Left lobe of liver (tissue), 2 donors: ENCODE measurements around the gene HTR4. TPM values are rescaled to one million over a fixed set of nuclear protein-coding genes. Genes with fewer than 3 reads are reported as not detected.
"Not testable (repeated sequence)": the region's sequence is repeated elsewhere in the genome, so short reads cannot be mapped to it uniquely, and the experiment has no call there.

Experiments used
- ATAC-seq: fragments of 200-7000 bp; cut with Tn5 transposase; one replicate; pipeline ENCODE4 v1.9.1; 2020; ENCODE audit warnings: mild to moderate bottlenecking, moderate library complexity
- DNase-seq: peaks from one replicate; pipeline ENCODE4 v3.0.0-alpha.2; 2020; ENCODE audit warnings: low spot score
- total RNA-seq: library from RNA; stranded (reverse); gene quantifications from one replicate; pipeline ENCODE4 v1.2.1, GENCODE V29; 2021
- donor health status: DM: no; HTN: no; CAD: no; lungs with moderate emphysema.
- donor health status: DM: no; HTN: yes; CAD: no.

The HTR4 gene
- total RNA-seq, 1 donor from 2014 or later = not detected

- DNase-seq (no peak), ATAC-seq (no peak)
These were observed 169.7 kb downstream of the HTR4 start for GRCh38 chr5:148484651-148485050.

- no peak for DNase-seq
- no peak for ATAC-seq
These were observed 170.6 kb downstream of the HTR4 start for GRCh38 chr5:148483750-148484149.

- ATAC-seq = peak; percentile 30
- DNase-seq = no peak
These were observed 171.4 kb downstream of the HTR4 start for GRCh38 chr5:148482697-148483462.

DNA sequence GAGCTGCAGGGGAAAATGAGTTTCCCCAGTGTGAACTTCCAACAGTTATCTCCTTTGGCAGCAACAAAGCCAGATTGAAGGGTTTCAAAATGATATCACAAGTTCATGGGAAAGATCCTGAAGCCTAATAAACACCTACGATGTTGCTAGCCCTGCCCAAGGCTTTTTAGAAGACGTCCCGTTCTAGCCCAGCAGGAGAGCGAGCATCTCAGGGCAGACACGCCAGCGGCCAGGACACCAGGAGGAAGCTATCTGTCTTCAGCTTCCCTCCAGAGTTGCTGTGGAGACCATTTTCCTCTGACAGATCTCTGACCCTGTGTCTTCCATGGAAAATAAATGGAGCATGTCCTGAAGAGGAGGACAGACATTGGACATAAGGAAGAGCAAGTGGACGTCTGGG is 172.1 kb downstream of the HTR4 start:
- ATAC-seq = no peak

GRCh38 chr5:148477429-148477828 is 176.9 kb downstream of the HTR4 start:
- ATAC-seq (no peak), DNase-seq (no peak)

More for the DNA sequence above, 172.1 kb downstream of the HTR4 start:
- no peak for DNase-seq

DNA sequence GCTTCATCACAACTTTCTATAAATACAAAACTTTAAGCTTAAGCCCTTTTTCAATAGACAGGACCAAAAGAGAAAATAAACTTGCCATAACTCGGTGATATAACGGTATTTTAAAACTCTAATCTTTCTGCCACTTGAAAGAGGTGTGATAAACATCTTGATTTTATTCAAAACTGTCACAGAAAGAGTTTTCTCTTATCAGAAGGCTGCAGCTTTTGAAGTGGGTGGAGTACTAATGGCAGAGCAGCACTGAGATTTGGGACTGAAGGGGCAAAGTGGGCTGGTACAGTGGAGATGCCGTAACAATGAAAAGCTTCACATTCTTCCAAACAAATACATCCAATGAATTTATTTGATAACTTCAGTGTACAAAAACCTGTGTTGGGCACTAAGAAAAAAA is 178.0 kb downstream of the HTR4 start:
- no peak for DNase-seq
- ATAC-seq = no peak

- ATAC-seq (no peak), DNase-seq (no peak)
These were observed 180.3 kb downstream of the HTR4 start for GRCh38 chr5:148474025-148474511.

GRCh38 chr5:148471379-148471778 is 182.9 kb downstream of the HTR4 start:
- ATAC-seq (no peak), DNase-seq (no peak)

- DNase-seq (no peak), ATAC-seq (peak; percentile 92)
These were observed 184.8 kb downstream of the HTR4 start for GRCh38 chr5:148469501-148469935.

GRCh38 chr5:148468746-148469145 is 185.6 kb downstream of the HTR4 start:
- ATAC-seq = not testable (repeated sequence)

GRCh38 chr5:148467958-148468357 is 186.4 kb downstream of the HTR4 start:
- no peak for DNase-seq
- no peak for ATAC-seq

More at GRCh38 chr5:148468746-148469145, 185.6 kb downstream of the HTR4 start:
- not testable (repeated sequence) for DNase-seq

DNA sequence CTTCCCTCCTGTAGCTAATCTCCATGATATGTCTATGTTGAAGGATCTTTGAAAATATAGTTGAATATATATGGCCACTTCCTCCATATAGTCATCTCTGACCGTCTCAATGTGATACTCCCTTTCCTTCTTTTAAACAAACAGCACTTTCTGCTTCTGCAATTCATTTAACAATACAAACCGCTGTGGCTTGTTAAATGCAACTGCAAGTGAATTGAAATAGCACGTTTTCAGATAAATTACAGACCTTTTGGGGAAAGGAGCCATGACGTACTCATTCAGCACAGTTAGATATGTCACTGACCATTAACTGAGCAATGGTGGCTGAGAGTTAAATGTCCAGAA is 188.1 kb downstream of the HTR4 start:
- no peak for DNase-seq

DNA sequence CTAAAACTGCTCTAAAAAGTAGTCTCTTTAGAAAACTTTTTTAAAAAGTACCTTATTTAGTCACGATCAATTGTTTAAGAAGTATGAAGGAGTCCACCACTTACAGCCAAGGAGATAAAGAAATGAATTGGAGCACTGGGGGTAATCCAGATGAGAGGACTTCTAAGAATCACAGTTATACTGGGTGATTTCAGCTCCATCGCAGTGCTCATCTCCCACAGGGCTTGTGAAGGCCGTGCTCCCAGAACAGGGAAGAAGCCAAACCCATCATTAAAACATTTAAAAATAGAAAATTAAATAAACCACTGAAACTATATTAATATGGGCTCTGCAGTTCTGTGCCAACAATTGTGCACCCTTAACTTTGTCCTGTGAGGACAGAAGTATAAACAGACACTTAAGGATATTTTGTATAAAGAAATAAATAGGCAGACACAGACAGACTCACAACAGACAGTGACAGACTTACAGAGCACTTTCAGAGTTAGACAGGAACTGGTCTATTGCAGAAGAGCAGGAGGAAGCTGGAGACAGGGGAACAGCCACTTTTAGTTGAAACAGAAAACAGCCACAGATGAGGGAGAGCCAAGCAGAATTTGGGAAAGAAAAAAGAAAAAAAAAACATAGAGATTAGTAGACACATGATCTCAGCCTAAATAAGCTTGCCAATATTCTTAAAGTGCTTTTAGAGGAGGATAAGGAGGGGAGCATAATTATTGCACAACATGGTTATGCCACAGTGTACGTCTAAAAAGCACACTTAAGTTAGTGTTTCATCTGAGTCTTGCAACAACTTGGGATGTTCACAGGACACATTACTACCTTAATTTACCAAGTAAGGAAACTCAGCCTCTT is 188.7 kb downstream of the HTR4 start:
- ATAC-seq (peak; percentile 35), DNase-seq (no peak)

More for the DNA sequence above, 188.1 kb downstream of the HTR4 start:
- no peak for ATAC-seq

- ATAC-seq (no peak), DNase-seq (no peak)
These were observed 194.7 kb downstream of the HTR4 start for GRCh38 chr5:148459669-148460068.

DNA sequence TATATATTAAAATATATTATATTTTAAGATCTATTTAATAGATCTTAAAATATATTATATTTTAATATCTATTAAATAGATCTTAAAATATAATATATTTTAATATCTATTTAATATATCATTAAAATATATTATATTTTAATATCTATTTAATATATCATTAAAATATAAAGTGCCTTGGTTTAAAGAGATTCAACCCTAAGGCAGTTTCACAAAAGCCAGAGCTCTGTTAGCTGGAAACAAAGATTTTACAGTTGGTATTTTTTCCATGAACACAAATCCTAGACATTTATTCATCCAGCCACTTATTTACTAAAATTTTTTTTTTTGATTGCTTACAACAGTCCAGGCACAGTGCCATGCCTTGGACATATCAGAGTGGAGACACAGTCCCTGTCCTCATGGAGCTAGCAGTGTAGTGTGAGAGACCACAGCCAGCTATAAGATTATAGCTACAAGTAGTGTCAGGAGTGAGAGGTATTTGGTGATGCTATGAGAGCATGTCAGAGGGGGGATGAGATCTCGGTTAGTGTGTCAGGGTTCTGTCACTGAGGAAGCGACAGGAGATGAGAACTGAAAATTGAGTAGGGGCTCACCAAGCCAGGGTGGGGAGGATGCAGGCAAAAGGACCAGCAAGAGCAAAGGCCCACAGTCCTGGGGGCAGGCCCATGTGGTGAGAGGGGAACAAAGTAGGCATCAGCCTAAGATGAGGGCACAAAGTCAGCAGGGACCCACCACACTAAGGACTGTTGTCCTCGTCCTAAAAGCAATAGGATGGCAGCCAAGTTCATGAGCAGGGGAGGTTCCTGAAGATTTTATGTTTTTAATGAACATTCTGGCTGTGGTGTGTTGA is 196.1 kb downstream of the HTR4 start:
- DNase-seq = no peak
- ATAC-seq = no peak

DNA sequence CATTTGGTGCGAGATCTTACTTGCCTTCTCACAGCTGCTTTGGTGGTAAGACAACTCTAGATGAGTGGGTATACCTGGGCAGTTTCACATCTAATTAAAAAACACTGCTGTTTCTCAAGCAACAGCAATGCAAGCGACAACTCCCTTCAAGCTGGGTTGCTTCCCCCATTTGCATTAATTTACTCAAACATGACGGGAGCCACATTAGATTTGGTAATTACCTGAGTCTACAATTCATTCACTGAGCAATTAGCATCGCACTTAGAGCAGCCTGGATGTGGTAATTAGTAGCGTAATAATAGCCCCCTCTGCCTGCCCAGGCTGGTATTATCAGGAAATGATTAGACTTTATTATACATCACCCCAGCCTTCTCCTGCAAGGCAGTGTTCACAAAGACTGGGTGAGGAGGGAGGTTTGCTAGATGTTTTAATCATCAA is 197.1 kb downstream of the HTR4 start:
- ATAC-seq (no peak), DNase-seq (no peak)

GRCh38 chr5:148455185-148455584 is 199.1 kb downstream of the HTR4 start:
- no peak for DNase-seq
- peak; percentile 96 for ATAC-seq

GRCh38 chr5:148454576-148454975 is 199.8 kb downstream of the HTR4 start:
- no peak for DNase-seq
- ATAC-seq = no peak

DNA sequence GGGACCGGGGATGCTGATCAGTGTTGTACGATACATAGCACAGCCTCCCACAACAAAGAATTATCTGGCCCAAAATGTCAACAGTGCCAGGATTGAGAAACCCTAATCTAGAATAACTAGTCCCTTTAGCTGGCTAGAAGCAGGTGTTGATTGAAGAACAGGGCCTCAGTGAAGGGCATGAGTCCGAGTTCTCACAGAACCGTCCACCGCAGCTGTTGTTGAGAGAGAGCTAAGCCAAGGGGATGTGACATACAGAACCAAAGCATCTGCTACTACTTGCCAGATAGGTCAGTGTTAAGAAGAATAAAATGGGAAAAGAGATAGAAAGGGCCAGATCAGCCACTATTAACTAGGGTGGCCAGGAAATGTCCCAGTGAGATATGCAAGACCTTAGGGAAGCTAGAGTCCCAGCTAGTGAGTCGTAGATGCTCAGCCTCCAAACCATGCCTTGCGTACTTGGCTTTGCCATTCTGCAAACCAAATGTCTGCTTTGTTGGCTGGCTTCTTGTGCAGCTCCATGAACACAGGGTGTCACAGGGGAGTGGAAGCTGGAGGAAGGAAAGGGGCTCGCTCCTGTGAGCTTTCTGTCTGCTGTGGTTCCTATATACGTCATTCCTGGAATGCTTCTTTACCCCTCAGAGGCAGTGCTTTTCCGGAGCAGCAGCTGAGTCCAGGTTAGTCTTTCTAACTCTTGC is 201.7 kb downstream of the HTR4 start:
- no peak for ATAC-seq
- DNase-seq = no peak

DNA sequence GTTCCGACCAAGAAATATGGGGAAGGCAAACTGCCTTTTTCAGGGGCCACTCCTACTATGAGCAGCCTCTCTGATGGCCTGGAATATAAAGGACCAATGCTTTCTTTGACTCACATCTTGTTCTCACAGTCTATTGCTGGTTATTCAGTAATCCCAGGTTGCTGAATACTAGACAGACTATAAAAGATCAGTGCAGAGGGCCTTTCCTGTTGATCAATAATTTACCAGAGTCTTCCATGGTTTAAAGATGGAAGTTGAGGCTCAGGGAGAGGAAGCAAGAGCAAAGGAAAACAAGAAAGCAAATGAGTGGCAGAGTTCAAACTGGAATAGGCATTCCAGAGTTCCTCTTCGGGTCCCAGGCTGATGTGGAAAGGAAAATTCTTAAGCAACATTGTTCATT is 207.7 kb downstream of the HTR4 start:
- DNase-seq = no peak
- no peak for ATAC-seq
